Bladder microvascular endothelial cell (primary cell): ENCODE data around the gene PEBP1. TPM values are rescaled to one million over a fixed set of nuclear protein-coding genes. Genes with fewer than 3 reads are reported as not detected.

Source experiments
- total RNA-seq: library from RNA; depleted of rRNA; stranded (reverse); fragments of >200 nt; gene quantifications from 2 replicates; pipeline ENCODE4 v1.2.3, GENCODE V29; 2014

Gene PEBP1
- total RNA-seq, result 142 and 166 TPM in 2 replicates

GRCh38 chr12:118135788-118136558 lies at the start of gene PEBP1:
TSS of gene PEBP1 (plus strand) at chr12:118136124. CDS start at chr12:118136210, 86 bp downstream.

GRCh38 chr12:118103601-118104382 lies 32.1 kb upstream of the PEBP1 start, which contains the start of gene VSIG10:
TSS of gene VSIG10 (minus strand) at chr12:118104011. CDS start at chr12:118103671, 340 bp downstream.

Other genes starting within 250 kb of the PEBP1 start
- under 0.01 and 1.6 TPM in 2 replicates for gene KSR2, start 167.1 kb upstream of the PEBP1 start, total RNA-seq
- gene RFC5, start 119.4 kb upstream of the PEBP1 start, total RNA-seq, result 15.2 and 16.4 TPM in 2 replicates
- 75.0 and 197 TPM in 2 replicates for gene WSB2, start 74.9 kb upstream of the PEBP1 start, total RNA-seq
- 34.6 and 35.3 TPM in 2 replicates for gene VSIG10, start 32.1 kb upstream of the PEBP1 start, total RNA-seq
- gene TAOK3, start 236.8 kb downstream of the PEBP1 start, total RNA-seq, result 12.3 and 29.5 TPM in 2 replicates
- 23.0 and 41.2 TPM in 2 replicates for gene SUDS3, start 240.4 kb downstream of the PEBP1 start, total RNA-seq